ENCODE results near the gene KCNAB2. TPM values are rescaled to one million over a fixed set of nuclear protein-coding genes. Genes with fewer than 3 reads are reported as not detected.

Gene KCNAB2
- polyA plus RNA-seq, 1 of the 3 experiments (the other 2 are of a cell fraction): 7.6 TPM

- ChIA-PET CTCF (interaction anchor here (0.7 to 5.8 kb wide), 12 partner anchors 10 to 151 kb away, joined by 3 to 47 read pairs (median 4); no protein-coding TSS in a partner anchor), POLR2A (no interaction called here)
- TF ChIP-seq SIN3A (IDR thresholded peaks at IDR 0.05; ENCODE audit: borderline replicate concordance, low read depth, low read length) (no peak), TCF12 (IDR thresholded peaks at IDR 0.05) (no peak), USF2 (IDR thresholded peaks at IDR 0.05; ENCODE audit: borderline replicate concordance, low read depth, low read length) (no peak), TAF1 (IDR thresholded peaks at IDR 0.05; ENCODE audit: borderline replicate concordance, low read depth, low read length) (no peak), SMC3 (IDR thresholded peaks at IDR 0.05; ENCODE audit: low read depth, low read length) (no peak), POLR2AphosphoS5 (IDR thresholded peaks at IDR 0.05; ENCODE audit: low read depth, low read length) (no peak), RFX5 (IDR thresholded peaks at IDR 0.05; ENCODE audit: low read length) (no peak), JUND (IDR thresholded peaks at IDR 0.05) (no peak), CTCF (IDR thresholded peaks at IDR 0.05) (no peak), FOSL2 (IDR thresholded peaks at IDR 0.05; ENCODE audit: borderline replicate concordance, low read depth) (no peak), ELF1 (IDR thresholded peaks at IDR 0.05) (no peak), CHD2 (IDR thresholded peaks at IDR 0.05; ENCODE audit: low read length, partially characterized antibody) (no peak), RCOR1 (IDR thresholded peaks at IDR 0.05; ENCODE audit: low read length) (no peak), YY1 (IDR thresholded peaks at IDR 0.05; ENCODE audit: low read depth) (no peak)
- TF ChIP-seq, protein P1, sequence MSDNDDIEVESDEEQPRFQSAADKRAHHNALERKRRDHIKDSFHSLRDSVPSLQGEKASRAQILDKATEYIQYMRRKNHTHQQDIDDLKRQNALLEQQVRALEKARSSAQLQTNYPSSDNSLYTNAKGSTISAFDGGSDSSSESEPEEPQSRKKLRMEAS (IDR thresholded peaks at IDR 0.05; ENCODE audit: low read depth): no peak
- TF ChIP-seq, protein P2, sequence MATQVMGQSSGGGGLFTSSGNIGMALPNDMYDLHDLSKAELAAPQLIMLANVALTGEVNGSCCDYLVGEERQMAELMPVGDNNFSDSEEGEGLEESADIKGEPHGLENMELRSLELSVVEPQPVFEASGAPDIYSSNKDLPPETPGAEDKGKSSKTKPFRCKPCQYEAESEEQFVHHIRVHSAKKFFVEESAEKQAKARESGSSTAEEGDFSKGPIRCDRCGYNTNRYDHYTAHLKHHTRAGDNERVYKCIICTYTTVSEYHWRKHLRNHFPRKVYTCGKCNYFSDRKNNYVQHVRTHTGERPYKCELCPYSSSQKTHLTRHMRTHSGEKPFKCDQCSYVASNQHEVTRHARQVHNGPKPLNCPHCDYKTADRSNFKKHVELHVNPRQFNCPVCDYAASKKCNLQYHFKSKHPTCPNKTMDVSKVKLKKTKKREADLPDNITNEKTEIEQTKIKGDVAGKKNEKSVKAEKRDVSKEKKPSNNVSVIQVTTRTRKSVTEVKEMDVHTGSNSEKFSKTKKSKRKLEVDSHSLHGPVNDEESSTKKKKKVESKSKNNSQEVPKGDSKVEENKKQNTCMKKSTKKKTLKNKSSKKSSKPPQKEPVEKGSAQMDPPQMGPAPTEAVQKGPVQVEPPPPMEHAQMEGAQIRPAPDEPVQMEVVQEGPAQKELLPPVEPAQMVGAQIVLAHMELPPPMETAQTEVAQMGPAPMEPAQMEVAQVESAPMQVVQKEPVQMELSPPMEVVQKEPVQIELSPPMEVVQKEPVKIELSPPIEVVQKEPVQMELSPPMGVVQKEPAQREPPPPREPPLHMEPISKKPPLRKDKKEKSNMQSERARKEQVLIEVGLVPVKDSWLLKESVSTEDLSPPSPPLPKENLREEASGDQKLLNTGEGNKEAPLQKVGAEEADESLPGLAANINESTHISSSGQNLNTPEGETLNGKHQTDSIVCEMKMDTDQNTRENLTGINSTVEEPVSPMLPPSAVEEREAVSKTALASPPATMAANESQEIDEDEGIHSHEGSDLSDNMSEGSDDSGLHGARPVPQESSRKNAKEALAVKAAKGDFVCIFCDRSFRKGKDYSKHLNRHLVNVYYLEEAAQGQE (IDR thresholded peaks at IDR 0.05; ENCODE audit: low read depth, low read length): no peak
- H3K9me3 ChIP-seq: no peaks in the 10 kb centered on the region
- no peak overlapping the region for H3K27ac ChIP-seq (ENCODE audit: low read depth in 2 of 2, low read length in 1 of 2)
- H3K9ac ChIP-seq: no peak overlapping the region
- no peaks in the 10 kb centered on the region for H3F3A ChIP-seq (replicated peaks; ENCODE audit: insufficient read depth)
- peaks cover 0 to 18% of the 10 kb centered on the region in 2 experiments; a peak in 1 of 4 replicates for H3K4me1 ChIP-seq (ENCODE audit: control insufficient read depth in 1 of 2, insufficient read depth in 2 of 2, low read depth in 1 of 2, low read length in 1 of 2)
- no peak overlapping the region for H2AFZ ChIP-seq (ENCODE audit: low read depth)
- H3K79me2 ChIP-seq (ENCODE audit: insufficient read depth): no peaks in the 10 kb centered on the region
- H3K27me3 ChIP-seq (ENCODE audit: insufficient read depth): no peaks in the 10 kb centered on the region
- H3K4me3 ChIP-seq (ENCODE audit: low read depth in 2 of 2, low read length in 1 of 2): no peak overlapping the region
- no peaks in the 10 kb centered on the region for H4K20me1 ChIP-seq (ENCODE audit: insufficient read depth)
- no peaks in the 10 kb centered on the region for H3K9me2 ChIP-seq
- no peak for DNase-seq
- 60% methylated on average over 8 of the region's 12 CpGs for WGBS (ENCODE audit: low lambda C conversion rate)
- H3K4me2 ChIP-seq: no peak overlapping the region
- H3K36me3 ChIP-seq (replicated peaks in 1 of 2; ENCODE audit: control insufficient read depth in 1 of 2, insufficient read depth in 2 of 2, low read length in 1 of 2): no peaks in the 10 kb centered on the region
Observed at GRCh38 chr1:6083801-6084446, 38.2 kb downstream of the KCNAB2 start.
